ENCODE measurements around the gene HNRNPUL1.

DNA sequence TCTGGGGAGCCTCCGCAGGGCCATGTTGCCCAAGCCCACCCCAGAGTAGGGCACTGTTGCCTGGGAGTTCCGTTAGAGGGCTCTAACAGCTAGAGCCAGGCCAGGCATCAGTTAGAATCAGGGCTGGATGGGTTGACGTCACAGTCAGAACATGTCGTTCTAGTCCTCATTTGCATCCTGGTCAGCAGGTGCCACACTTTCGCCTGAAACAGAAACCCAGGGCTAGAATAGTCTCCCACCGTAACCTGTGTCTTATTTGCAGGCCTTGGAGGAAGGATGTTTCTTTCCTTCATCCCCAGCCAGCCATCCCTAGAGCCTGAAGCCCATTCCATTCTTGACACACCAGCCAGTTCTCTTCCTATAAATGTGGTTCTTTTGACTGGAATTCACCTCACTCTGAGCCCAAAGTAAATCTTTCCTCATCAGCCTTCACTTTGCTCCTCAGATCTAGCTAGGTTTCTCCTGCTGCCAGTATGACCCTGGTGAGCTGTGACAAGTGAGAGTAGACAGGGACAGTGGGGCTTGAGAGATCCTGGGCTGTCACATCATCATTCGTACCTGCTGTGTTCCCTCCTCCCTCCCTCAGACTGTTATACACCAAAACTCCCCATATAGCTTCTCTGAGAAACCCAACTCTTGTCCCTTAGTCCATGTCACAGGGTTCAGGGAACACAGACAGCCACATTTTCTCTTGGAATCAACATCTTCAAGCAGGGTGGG, 33.6 kb downstream of the HNRNPUL1 start:
- TF ChIP-seq, protein P1, sequence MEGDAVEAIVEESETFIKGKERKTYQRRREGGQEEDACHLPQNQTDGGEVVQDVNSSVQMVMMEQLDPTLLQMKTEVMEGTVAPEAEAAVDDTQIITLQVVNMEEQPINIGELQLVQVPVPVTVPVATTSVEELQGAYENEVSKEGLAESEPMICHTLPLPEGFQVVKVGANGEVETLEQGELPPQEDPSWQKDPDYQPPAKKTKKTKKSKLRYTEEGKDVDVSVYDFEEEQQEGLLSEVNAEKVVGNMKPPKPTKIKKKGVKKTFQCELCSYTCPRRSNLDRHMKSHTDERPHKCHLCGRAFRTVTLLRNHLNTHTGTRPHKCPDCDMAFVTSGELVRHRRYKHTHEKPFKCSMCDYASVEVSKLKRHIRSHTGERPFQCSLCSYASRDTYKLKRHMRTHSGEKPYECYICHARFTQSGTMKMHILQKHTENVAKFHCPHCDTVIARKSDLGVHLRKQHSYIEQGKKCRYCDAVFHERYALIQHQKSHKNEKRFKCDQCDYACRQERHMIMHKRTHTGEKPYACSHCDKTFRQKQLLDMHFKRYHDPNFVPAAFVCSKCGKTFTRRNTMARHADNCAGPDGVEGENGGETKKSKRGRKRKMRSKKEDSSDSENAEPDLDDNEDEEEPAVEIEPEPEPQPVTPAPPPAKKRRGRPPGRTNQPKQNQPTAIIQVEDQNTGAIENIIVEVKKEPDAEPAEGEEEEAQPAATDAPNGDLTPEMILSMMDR (IDR thresholded peaks at IDR 0.05; ENCODE audit: low read length): peak; percentile 42
- TF ChIP-seq EZH2phosphoT487 (IDR thresholded peaks at IDR 0.05; ENCODE audit: low read length): no peak
- no peak for TF ChIP-seq EZH2 (optimal IDR thresholded peaks at IDR 0.05; ENCODE audit: low read depth, low read length)

Measured in MM.1S (cell line).